ENCODE results near the gene CRTAP. TPM values are rescaled to one million over a fixed set of nuclear protein-coding genes. Genes with fewer than 3 reads are reported as not detected.

The CRTAP gene
- total RNA-seq, 1 experiment from 2014 or later: 104 TPM

GRCh38 chr3:33099701-33100100 lies 14.1 kb upstream of the CRTAP start:
- BruUV-seq (replicated peaks): no TSS peak
- TF ChIP-seq EGR1 (IDR thresholded peaks at IDR 0.05; ENCODE audit: low read depth) (no peak), RAD21 (IDR thresholded peaks at IDR 0.05; ENCODE audit: low read depth) (no peak), SP1 (IDR thresholded peaks at IDR 0.05; ENCODE audit: low read depth) (no peak), ZBTB33 (IDR thresholded peaks at IDR 0.05; ENCODE audit: extremely low read depth, insufficient replicate concordance, low read length) (no peak), ELF1 (IDR thresholded peaks at IDR 0.05; ENCODE audit: borderline replicate concordance, low read depth) (no peak), EZH2phosphoT487 (IDR thresholded peaks at IDR 0.05; ENCODE audit: borderline replicate concordance) (no peak), MAX (IDR thresholded peaks at IDR 0.05) (no peak), YY1 (IDR thresholded peaks at IDR 0.05; ENCODE audit: extremely low read depth, insufficient replicate concordance, low read depth, low read length) (no peak), ZFX (IDR thresholded peaks at IDR 0.05) (no peak), FOSL1 (IDR thresholded peaks at IDR 0.05; ENCODE audit: low read depth) (no peak), POLR2A (IDR thresholded peaks at IDR 0.05; ENCODE audit: borderline replicate concordance, extremely low read depth, insufficient read depth, insufficient read length) (no peak), POLR2AphosphoS5 (IDR thresholded peaks at IDR 0.05; ENCODE audit: low read depth, low read length) (no peak), TCF7L2 (IDR thresholded peaks at IDR 0.05; ENCODE audit: borderline replicate concordance, extremely low read depth, insufficient read depth, insufficient read length) (no peak), ZNF274 (IDR thresholded peaks at IDR 0.05; ENCODE audit: low read depth, low read length) (no peak), SIN3A (IDR thresholded peaks at IDR 0.05; ENCODE audit: low read depth) (no peak), EZH2 (IDR thresholded peaks at IDR 0.05) (no peak)
- H3K36me3 ChIP-seq (ENCODE audit: control insufficient read depth in 1 of 2, insufficient read depth in 2 of 2, low read length in 2 of 2): no peaks in the 10 kb centered on the region

More at GRCh38 chr3:33099701-33100100, 14.1 kb upstream of the CRTAP start:
- H3K9me3 ChIP-seq (ENCODE audit: control insufficient read depth in 1 of 2, insufficient read depth in 1 of 2, low read depth in 1 of 2, low read length in 2 of 2): no peaks in the 10 kb centered on the region
- H4K20me1 ChIP-seq (ENCODE audit: insufficient read depth): no peaks in the 10 kb centered on the region
- no peak overlapping the region for H3K9ac ChIP-seq (ENCODE audit: low read length)
- intact Hi-C loops (cut with micrococcal nuclease): no loop called here
- no peak overlapping the region for H3K27ac ChIP-seq (ENCODE audit: low read depth, low read length)
- RAD21 ChIA-PET (ENCODE audit: low non-redundant PET in 1 of 2, low total read pairs in 2 of 2, uncharacterized antibody in 2 of 2, unreplicated experiment in 2 of 2): no interaction called here
- H2AFZ ChIP-seq (ENCODE audit: low read depth, low read length, poor library complexity, severe bottlenecking): no peak overlapping the region
- peaks cover 12 to 21% of the 10 kb centered on the region in 2 experiments for H3K4me1 ChIP-seq (ENCODE audit: control insufficient read depth in 1 of 2, insufficient read depth in 2 of 2, low read length in 2 of 2)
- POLR2A ChIA-PET: no interaction called here
- H3K4me3 ChIP-seq (replicated peaks in 1 of 2; ENCODE audit: low read depth in 1 of 2, low read length in 2 of 2): no peak overlapping the region
- ATAC-seq (no peak), DNase-seq (ENCODE audit: low read depth, low spot score) (no peak)
- H3K9me2 ChIP-seq (ENCODE audit: insufficient read depth): no peaks in the 10 kb centered on the region
- H3K79me2 ChIP-seq (ENCODE audit: insufficient read depth, low read length): peaks cover 14% of the 10 kb centered on the region
- H3K27me3 ChIP-seq (ENCODE audit: insufficient read depth, low read length): no peaks in the 10 kb centered on the region
- H3K4me2 ChIP-seq (ENCODE audit: low read length): no peak overlapping the region
- CTCF ChIA-PET: interaction anchor here (1.4 kb wide), 1 partner anchor 273 kb away, joined by 4 read pairs; no protein-coding TSS in a partner anchor
